ENCODE results near the gene RWDD3.

Gene RWDD3

DNA sequence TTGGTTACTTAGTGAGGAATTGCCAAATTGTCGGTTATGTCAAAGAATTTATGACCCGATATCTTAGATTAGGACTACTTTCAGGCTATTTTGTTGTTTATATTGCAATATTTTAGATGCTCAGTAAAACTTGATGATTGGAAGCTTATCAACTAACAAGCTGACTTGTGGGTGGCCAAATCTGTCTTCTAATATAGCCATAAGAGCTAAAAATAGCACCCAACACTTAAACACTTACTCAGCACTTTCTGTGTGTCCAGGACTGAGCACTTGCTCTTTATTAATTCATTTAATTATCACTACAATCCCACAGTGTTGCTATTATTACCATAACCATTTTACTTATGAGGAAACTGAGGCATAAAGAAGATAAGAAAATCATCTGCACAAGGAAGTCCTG is 50.4 kb downstream of the RWDD3 start:
- DNase-seq (ENCODE audit: low read depth) = no peak
- H3K4me3 ChIP-seq (ENCODE audit: low read depth, low read length) = no peak overlapping the region
- in situ Hi-C loops (cut with HindIII; ENCODE audit: low sequenced_read_pairs) = no loop called here
- TF ChIP-seq, protein P1, sequence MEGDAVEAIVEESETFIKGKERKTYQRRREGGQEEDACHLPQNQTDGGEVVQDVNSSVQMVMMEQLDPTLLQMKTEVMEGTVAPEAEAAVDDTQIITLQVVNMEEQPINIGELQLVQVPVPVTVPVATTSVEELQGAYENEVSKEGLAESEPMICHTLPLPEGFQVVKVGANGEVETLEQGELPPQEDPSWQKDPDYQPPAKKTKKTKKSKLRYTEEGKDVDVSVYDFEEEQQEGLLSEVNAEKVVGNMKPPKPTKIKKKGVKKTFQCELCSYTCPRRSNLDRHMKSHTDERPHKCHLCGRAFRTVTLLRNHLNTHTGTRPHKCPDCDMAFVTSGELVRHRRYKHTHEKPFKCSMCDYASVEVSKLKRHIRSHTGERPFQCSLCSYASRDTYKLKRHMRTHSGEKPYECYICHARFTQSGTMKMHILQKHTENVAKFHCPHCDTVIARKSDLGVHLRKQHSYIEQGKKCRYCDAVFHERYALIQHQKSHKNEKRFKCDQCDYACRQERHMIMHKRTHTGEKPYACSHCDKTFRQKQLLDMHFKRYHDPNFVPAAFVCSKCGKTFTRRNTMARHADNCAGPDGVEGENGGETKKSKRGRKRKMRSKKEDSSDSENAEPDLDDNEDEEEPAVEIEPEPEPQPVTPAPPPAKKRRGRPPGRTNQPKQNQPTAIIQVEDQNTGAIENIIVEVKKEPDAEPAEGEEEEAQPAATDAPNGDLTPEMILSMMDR (IDR thresholded peaks at IDR 0.05; ENCODE audit: low read depth, low read length, missing control alignments) = no peak

DNA sequence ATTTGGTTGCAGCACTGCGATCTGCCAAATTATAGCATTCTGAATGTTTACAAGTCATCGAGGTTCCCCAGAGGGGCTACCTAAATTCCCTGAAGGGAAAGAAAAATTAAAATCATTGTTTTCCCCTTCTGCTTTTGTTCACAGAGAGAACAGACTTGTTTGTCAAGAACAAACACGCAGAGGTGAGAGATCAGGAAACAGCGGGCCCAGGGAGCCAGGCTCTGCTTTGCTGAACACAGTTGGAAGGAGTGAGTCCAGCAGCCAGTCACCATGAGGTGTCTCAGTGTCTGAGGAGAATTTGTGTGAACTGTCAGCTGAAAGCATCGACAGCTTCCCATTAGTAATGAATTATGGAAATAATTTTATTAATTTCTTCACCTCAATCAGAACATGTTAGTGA is 52.5 kb downstream of the RWDD3 start:
- H3K4me3 ChIP-seq (ENCODE audit: low read depth, low read length) = no peak overlapping the region
- no peak for DNase-seq (ENCODE audit: low read depth)
- TF ChIP-seq, protein P1 (IDR thresholded peaks at IDR 0.05; ENCODE audit: low read depth, low read length, missing control alignments) = no peak
- in situ Hi-C loops (cut with HindIII; ENCODE audit: low sequenced_read_pairs) = no loop called here

DNA sequence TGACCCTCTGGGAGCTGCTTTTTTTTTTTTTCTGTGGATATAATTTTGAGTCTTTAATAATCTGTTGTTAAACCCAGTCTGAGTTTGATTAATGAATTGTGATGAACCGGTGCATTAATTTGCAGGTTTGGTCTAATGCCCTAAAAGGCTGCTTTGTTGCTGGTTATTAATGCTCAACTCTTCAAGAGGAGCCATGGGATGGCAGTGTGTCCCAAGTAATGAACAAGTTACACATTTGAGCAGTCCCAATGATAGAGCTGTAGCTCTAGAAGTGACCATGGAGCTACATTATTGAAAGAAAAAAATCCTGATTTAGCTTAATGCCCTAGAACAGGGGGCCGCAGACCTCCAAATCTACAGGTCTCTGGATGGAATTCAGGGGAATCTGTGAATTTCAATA is 53.1 kb downstream of the RWDD3 start:
- H3K4me3 ChIP-seq (ENCODE audit: low read depth, low read length) = no peak overlapping the region
- no peak for DNase-seq (ENCODE audit: low read depth)
- in situ Hi-C loops (cut with HindIII; ENCODE audit: low sequenced_read_pairs) = no loop called here
- TF ChIP-seq, protein P1 (IDR thresholded peaks at IDR 0.05; ENCODE audit: low read depth, low read length, missing control alignments) = no peak

DNA sequence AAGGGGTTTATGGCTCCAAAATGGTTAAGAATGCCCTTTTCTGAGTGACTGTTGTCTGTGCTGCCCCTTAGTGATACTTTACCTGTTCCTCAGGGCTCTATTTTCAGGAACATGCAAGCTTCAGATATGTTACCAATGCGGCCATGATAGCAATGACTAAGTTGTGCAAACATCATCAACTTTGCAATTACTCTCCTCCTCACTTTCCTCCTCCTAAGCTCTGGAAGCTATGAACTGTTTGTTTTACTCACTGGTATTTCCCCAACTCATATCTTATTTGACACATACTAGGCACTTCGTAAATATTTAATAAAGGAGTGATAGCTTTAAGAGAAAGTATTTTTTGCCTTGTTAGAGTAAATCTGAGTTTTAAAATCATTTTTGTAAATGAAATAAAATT is 53.8 kb downstream of the RWDD3 start:
- DNase-seq (ENCODE audit: low read depth) = no peak
- no peak overlapping the region for H3K4me3 ChIP-seq (ENCODE audit: low read depth, low read length)
- TF ChIP-seq, protein P1 (IDR thresholded peaks at IDR 0.05; ENCODE audit: low read depth, low read length, missing control alignments) = no peak
- in situ Hi-C loops (cut with HindIII; ENCODE audit: low sequenced_read_pairs) = no loop called here
